Measurements from ENCODE around the gene MORN1.

- TF ChIP-seq CTCF (IDR thresholded peaks at IDR 0.05) (no peak), POLR2A (IDR thresholded peaks at IDR 0.05) (no peak), POLR2AphosphoS5 (IDR thresholded peaks at IDR 0.05; ENCODE audit: insufficient read depth in 1 of 2, low read depth in 1 of 2) (no peak)
These were observed 112.1 kb downstream of the MORN1 start for GRCh38 chr1:2279210-2279639.
